ENCODE measurements around the gene LACTB.

The LACTB gene

GRCh38 chr15:63160638-63161037 is 39.0 kb downstream of the LACTB start:
- TF ChIP-seq ARNTL (CRISPR knock-in tag; IDR thresholded peaks at IDR 0.05; ENCODE audit: borderline replicate concordance, low read depth) (no peak), RARB (CRISPR knock-in tag; IDR thresholded peaks at IDR 0.05) (no peak), CREB5 (CRISPR knock-in tag; IDR thresholded peaks at IDR 0.05; ENCODE audit: low read depth) (no peak), ZFP3 (CRISPR knock-in tag; IDR thresholded peaks at IDR 0.05) (no peak), POU6F1 (CRISPR knock-in tag; IDR thresholded peaks at IDR 0.05; ENCODE audit: borderline replicate concordance, low read depth) (no peak), ZNF8 (CRISPR knock-in tag; IDR thresholded peaks at IDR 0.05) (no peak), CSRNP3 (CRISPR knock-in tag; IDR thresholded peaks at IDR 0.05) (no peak), SNAI2 (CRISPR knock-in tag; IDR thresholded peaks at IDR 0.05) (no peak), OSR1 (CRISPR knock-in tag; IDR thresholded peaks at IDR 0.05) (no peak), ZC3H10 (CRISPR knock-in tag; IDR thresholded peaks at IDR 0.05) (no peak), CSDC2 (CRISPR knock-in tag; IDR thresholded peaks at IDR 0.05) (no peak), BACH2 (CRISPR knock-in tag; IDR thresholded peaks at IDR 0.05; ENCODE audit: borderline replicate concordance) (no peak), PATZ1 (CRISPR knock-in tag; IDR thresholded peaks at IDR 0.05; ENCODE audit: borderline replicate concordance) (no peak)
- ATAC-seq: no peak

GRCh38 chr15:63163217-63163616 is 41.6 kb downstream of the LACTB start:
- no peak for ATAC-seq
- no peak for TF ChIP-seq ESRRG (CRISPR knock-in tag; IDR thresholded peaks at IDR 0.05)
- TF ChIP-seq POU6F1 (CRISPR knock-in tag; IDR thresholded peaks at IDR 0.05; ENCODE audit: borderline replicate concordance, low read depth): no peak
- TF ChIP-seq RARB (CRISPR knock-in tag; IDR thresholded peaks at IDR 0.05): no peak
- no peak for TF ChIP-seq CSDC2 (CRISPR knock-in tag; IDR thresholded peaks at IDR 0.05)
- no peak for TF ChIP-seq BACH2 (CRISPR knock-in tag; IDR thresholded peaks at IDR 0.05; ENCODE audit: borderline replicate concordance)
- no peak for TF ChIP-seq ZNF70 (CRISPR knock-in tag; IDR thresholded peaks at IDR 0.05)
- no peak for TF ChIP-seq PPARA (CRISPR knock-in tag; IDR thresholded peaks at IDR 0.05; ENCODE audit: borderline replicate concordance)
- TF ChIP-seq GLIS3 (CRISPR knock-in tag; IDR thresholded peaks at IDR 0.05): no peak
- TF ChIP-seq CREB5 (CRISPR knock-in tag; IDR thresholded peaks at IDR 0.05; ENCODE audit: low read depth): no peak
- no peak for TF ChIP-seq ZNF8 (CRISPR knock-in tag; IDR thresholded peaks at IDR 0.05)
- TF ChIP-seq ZFP30 (CRISPR knock-in tag; IDR thresholded peaks at IDR 0.05): no peak
- no peak for TF ChIP-seq SNAI2 (CRISPR knock-in tag; IDR thresholded peaks at IDR 0.05)
- TF ChIP-seq PATZ1 (CRISPR knock-in tag; IDR thresholded peaks at IDR 0.05; ENCODE audit: borderline replicate concordance): no peak
- no peak for TF ChIP-seq TSHZ2 (CRISPR knock-in tag; IDR thresholded peaks at IDR 0.05)
- no peak for TF ChIP-seq ZFP3 (CRISPR knock-in tag; IDR thresholded peaks at IDR 0.05)
- no peak for TF ChIP-seq TOX (CRISPR knock-in tag; IDR thresholded peaks at IDR 0.05; ENCODE audit: borderline replicate concordance)
- no peak for TF ChIP-seq OSR1 (CRISPR knock-in tag; IDR thresholded peaks at IDR 0.05)
- no peak for TF ChIP-seq ZC3H10 (CRISPR knock-in tag; IDR thresholded peaks at IDR 0.05)
- no peak for TF ChIP-seq ISL1 (CRISPR knock-in tag; IDR thresholded peaks at IDR 0.05)
- TF ChIP-seq ARNTL (CRISPR knock-in tag; IDR thresholded peaks at IDR 0.05; ENCODE audit: borderline replicate concordance, low read depth): no peak

All from SK-N-SH treated with all-trans-retinoic acid at 6 μM for 48 hours (cell line).